A549 (cell line): ENCODE data around the gene FUCA2. TPM values are rescaled to one million over a fixed set of nuclear protein-coding genes. Genes with fewer than 3 reads are reported as not detected.

Experiments used
- ATAC-seq, 2 experiments: fragments of 200-7000 bp in 1 of 2; fragments of >200 bp in 1 of 2; cut with Nextera tagmentation in 1 of 2; cut with Tn5 transposase in 1 of 2; 3 replicates each; pipeline versions ENCODE4 v1.8.0 to v1.9.1; 2018 to 2020; ENCODE audit warnings: mild to moderate bottlenecking in 1 of 2, moderate library complexity in 1 of 2
- CTCF ChIA-PET: fragments of 300-600 bp; sonication (Branson Sonifier 250); formaldehyde crosslinking; extraction: SDS; loops from one replicate; lab custom pipeline; 2021; ENCODE audit warnings: antibody characterized with exemption, inconsistent platforms; lab: Yijun Ruan, JAX
- POLR2A ChIA-PET: fragments of 350-600 bp; formaldehyde crosslinking; extraction: SDS; loops from one replicate; lab custom pipeline; 2021; ENCODE audit warnings: antibody characterized with exemption, inconsistent platforms; lab: Yijun Ruan, JAX
- DNase-seq, 2 experiments: peaks; one replicate each; pipeline versions ENCODE4 v3.0.0 to v3.0.0-alpha.2; 2011 to 2016; ENCODE audit warnings: low read depth in 1 of 2, low spot score in 1 of 2
- FAIRE-seq: peaks from 2 replicates; lab custom pipeline; 2011; peaks lifted over from hg19 to GRCh38; lab: Jason Lieb, UNC
- H3K27ac ChIP-seq, 2 experiments: fragments of >200 bp; sonication (Bioruptor Twin); formaldehyde crosslinking; 3 replicates each; pipeline ENCODE4 v1.5.1; 2016 to 2017
- H3K4me1 ChIP-seq: fragments of >200 bp; sonication (Bioruptor Twin); formaldehyde crosslinking; 3 replicates; pipeline ENCODE4 v1.6.1; 2016
- H3K4me2 ChIP-seq: fragments of >200 bp; sonication (Bioruptor Twin); formaldehyde crosslinking; 3 replicates; pipeline ENCODE4 v1.6.1; 2016
- H3K4me3 ChIP-seq: fragments of >200 bp; sonication (Bioruptor Twin); formaldehyde crosslinking; 3 replicates; pipeline ENCODE4 v1.5.1; 2016
- H3K9me3 ChIP-seq: fragments of >200 bp; sonication (Bioruptor Twin); formaldehyde crosslinking; 3 replicates; pipeline ENCODE4 v1.6.1; 2016
- CEBPB ChIP-seq, 2 experiments: fragments of >200 bp in 1 of 2; sonication (Bioruptor Twin) in 1 of 2; formaldehyde crosslinking in 1 of 2; IDR thresholded peaks; 2 replicates each; pipeline ENCODE4 v1.6.1; 2012 to 2016
- CHD4 ChIP-seq: fragments of 200-600 bp; sonication (generic); IDR thresholded peaks from 2 replicates; pipeline ENCODE4 v1.6.1; 2016; ENCODE audit warnings: antibody characterized with exemption, mild to moderate bottlenecking, borderline replicate concordance
- EHMT2 ChIP-seq: fragments of 200-600 bp; sonication (generic); IDR thresholded peaks from 2 replicates; pipeline ENCODE4 v1.6.1; 2016; ENCODE audit warnings: antibody characterized with exemption, low read depth, mild to moderate bottlenecking, moderate library complexity
- FOSB ChIP-seq: fragments of 250-450 bp; sonication (Bioruptor Pico); IDR thresholded peaks from 2 replicates; pipeline ENCODE4 v1.5.0; 2020; ENCODE audit warnings: mild to moderate bottlenecking, moderate library complexity
- HOXA7 ChIP-seq: fragments of 250-450 bp; sonication (Bioruptor Pico); IDR thresholded peaks from 2 replicates; pipeline ENCODE4 v1.5.0; 2020; ENCODE audit warnings: mild to moderate bottlenecking, moderate library complexity
- HOXB5 ChIP-seq: fragments of 250-450 bp; sonication (Bioruptor Pico); IDR thresholded peaks from 2 replicates; pipeline ENCODE4 v1.5.0; 2020; ENCODE audit warnings: mild to moderate bottlenecking, moderate library complexity
- JUN ChIP-seq, 2 experiments: fragments of >200 bp; sonication (Bioruptor Twin); formaldehyde crosslinking; IDR thresholded peaks; 2 replicates in 1 of 2; 3 replicates in 1 of 2; pipeline ENCODE4 v1.6.1; 2016 to 2017
- KDM1A ChIP-seq: fragments of 200-600 bp; sonication (generic); IDR thresholded peaks from 2 replicates; pipeline ENCODE4 v1.6.1; 2016; ENCODE audit warnings: low read depth, mild to moderate bottlenecking
- MAFK ChIP-seq: fragments of 450-650 bp; IDR thresholded peaks from 2 replicates; pipeline ENCODE4 v1.6.1; 2014; ENCODE audit not compliant: partially characterized antibody
- RARB ChIP-seq: fragments of 250-450 bp; sonication (Bioruptor Pico); IDR thresholded peaks from 2 replicates; pipeline ENCODE4 v1.8.0; 2021; ENCODE audit warnings: mild to moderate bottlenecking, moderate library complexity
- RCOR1 ChIP-seq: fragments of 150-350 bp; IDR thresholded peaks from 2 replicates; pipeline ENCODE4 v1.6.1; 2014; ENCODE audit warnings: antibody characterized with exemption, low read length, low read depth
- RFX5 ChIP-seq: fragments of 450-650 bp; IDR thresholded peaks from 2 replicates; pipeline ENCODE4 v1.7.1; 2014; ENCODE audit warnings: antibody characterized with exemption, mild to moderate bottlenecking, moderate library complexity
- SMC3 ChIP-seq: fragments of >200 bp; sonication (Bioruptor Twin); formaldehyde crosslinking; IDR thresholded peaks from 3 replicates; pipeline ENCODE4 v1.6.1; 2018; ENCODE audit warnings: inconsistent platforms
- TFCP2L1 ChIP-seq: fragments of 250-450 bp; sonication (Bioruptor Pico); IDR thresholded peaks from 2 replicates; pipeline ENCODE4 v1.5.0; 2021; ENCODE audit warnings: mild to moderate bottlenecking
- TP53 ChIP-seq: fragments of 250-450 bp; sonication (Bioruptor Pico); IDR thresholded peaks from 2 replicates; pipeline ENCODE4 v1.5.0; 2021; ENCODE audit warnings: mild to moderate bottlenecking, moderate library complexity
- ZC3H11A ChIP-seq: fragments of 450-650 bp; IDR thresholded peaks from 2 replicates; pipeline ENCODE4 v1.6.1; 2014; ENCODE audit warnings: antibody characterized with exemption, mild to moderate bottlenecking
- ZNF302 ChIP-seq: fragments of 250-450 bp; sonication (Bioruptor Pico); IDR thresholded peaks from 2 replicates; pipeline ENCODE4 v1.9.0; 2021; ENCODE audit warnings: inconsistent platforms, mild to moderate bottlenecking, moderate library complexity
- WGBS: methylation state at CpG from one replicate; pipeline ENCODE4 v1.1.6; 2017; ENCODE audit errors: missing lambda C conversion rate; 5-methylcytosine and 5-hydroxymethylcytosine counted together
- polyA plus RNA-seq, 4 experiments: library from polyadenylated mRNA; depleted of rRNA in 3 of 4; stranded (reverse); fragments of >200 nt; fragmentation: RNase III in 1 of 4; extraction: RNeasy Plus Mini Kit Qiagen cat#74134 plus additional on column Dnase treatment in 1 of 4; gene quantifications; 2 replicates in 3 of 4; 3 replicates in 1 of 4; pipeline ENCODE4 v1.2.3, GENCODE V29; 2011 to 2017
- TF ChIP-seq, protein P1 (sequence below): fragments of 200-600 bp; sonication (generic); IDR thresholded peaks from 2 replicates; pipeline ENCODE4 v1.6.1; 2016; ENCODE audit warnings: antibody characterized with exemption, mild to moderate bottlenecking, moderate library complexity
- TF ChIP-seq, protein P2 (sequence below): IDR thresholded peaks from 2 replicates; pipeline ENCODE4 v1.6.1; 2012
- TF ChIP-seq, protein P3 (sequence below): fragments of 250-450 bp; sonication (Bioruptor Pico); IDR thresholded peaks from 2 replicates; pipeline ENCODE4 v1.5.0; 2021; ENCODE audit warnings: mild to moderate bottlenecking, moderate library complexity, borderline replicate concordance
- TF ChIP-seq, protein P4 (sequence below): fragments of >200 bp; sonication (Bioruptor Twin); formaldehyde crosslinking; IDR thresholded peaks from 3 replicates; pipeline ENCODE4 v1.6.1; 2016
- TF ChIP-seq, protein P5 (sequence below): fragments of 250-450 bp; sonication (Bioruptor Pico); IDR thresholded peaks from 2 replicates; pipeline ENCODE4 v1.5.0; 2020; ENCODE audit warnings: low read depth, mild to moderate bottlenecking, moderate library complexity

Gene FUCA2
- polyA plus RNA-seq, 2 of the 4 experiments (the other 2 are of a cell fraction): 46.9 to 55.5 TPM

DNA sequence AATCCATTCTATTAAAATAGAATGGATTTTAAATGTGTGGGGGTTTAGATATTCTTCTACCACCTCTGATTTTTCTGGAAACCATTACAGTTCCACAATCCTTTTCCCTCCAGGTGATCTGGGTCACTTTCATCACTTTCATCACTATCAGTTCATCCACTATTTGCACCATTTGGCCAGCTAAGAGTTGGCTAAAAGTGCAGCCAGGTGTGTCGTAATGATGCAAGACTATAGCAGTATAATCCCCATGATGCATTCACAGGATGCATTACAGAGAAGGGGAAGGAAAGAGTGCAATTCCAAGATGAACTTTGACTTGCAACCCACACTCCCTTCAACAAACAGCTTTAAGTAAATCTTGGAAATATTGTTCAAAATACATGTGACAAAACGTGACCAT lies 4.9 kb downstream of the FUCA2 start (continued):
- TF ChIP-seq, protein P1, sequence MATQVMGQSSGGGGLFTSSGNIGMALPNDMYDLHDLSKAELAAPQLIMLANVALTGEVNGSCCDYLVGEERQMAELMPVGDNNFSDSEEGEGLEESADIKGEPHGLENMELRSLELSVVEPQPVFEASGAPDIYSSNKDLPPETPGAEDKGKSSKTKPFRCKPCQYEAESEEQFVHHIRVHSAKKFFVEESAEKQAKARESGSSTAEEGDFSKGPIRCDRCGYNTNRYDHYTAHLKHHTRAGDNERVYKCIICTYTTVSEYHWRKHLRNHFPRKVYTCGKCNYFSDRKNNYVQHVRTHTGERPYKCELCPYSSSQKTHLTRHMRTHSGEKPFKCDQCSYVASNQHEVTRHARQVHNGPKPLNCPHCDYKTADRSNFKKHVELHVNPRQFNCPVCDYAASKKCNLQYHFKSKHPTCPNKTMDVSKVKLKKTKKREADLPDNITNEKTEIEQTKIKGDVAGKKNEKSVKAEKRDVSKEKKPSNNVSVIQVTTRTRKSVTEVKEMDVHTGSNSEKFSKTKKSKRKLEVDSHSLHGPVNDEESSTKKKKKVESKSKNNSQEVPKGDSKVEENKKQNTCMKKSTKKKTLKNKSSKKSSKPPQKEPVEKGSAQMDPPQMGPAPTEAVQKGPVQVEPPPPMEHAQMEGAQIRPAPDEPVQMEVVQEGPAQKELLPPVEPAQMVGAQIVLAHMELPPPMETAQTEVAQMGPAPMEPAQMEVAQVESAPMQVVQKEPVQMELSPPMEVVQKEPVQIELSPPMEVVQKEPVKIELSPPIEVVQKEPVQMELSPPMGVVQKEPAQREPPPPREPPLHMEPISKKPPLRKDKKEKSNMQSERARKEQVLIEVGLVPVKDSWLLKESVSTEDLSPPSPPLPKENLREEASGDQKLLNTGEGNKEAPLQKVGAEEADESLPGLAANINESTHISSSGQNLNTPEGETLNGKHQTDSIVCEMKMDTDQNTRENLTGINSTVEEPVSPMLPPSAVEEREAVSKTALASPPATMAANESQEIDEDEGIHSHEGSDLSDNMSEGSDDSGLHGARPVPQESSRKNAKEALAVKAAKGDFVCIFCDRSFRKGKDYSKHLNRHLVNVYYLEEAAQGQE: no peak
- no peak for TF ChIP-seq RARB (CRISPR knock-in tag)
- TF ChIP-seq HOXB5 (CRISPR knock-in tag): no peak
- no peak for TF ChIP-seq RFX5
- TF ChIP-seq, protein P2, sequence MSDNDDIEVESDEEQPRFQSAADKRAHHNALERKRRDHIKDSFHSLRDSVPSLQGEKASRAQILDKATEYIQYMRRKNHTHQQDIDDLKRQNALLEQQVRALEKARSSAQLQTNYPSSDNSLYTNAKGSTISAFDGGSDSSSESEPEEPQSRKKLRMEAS: no peak

DNA sequence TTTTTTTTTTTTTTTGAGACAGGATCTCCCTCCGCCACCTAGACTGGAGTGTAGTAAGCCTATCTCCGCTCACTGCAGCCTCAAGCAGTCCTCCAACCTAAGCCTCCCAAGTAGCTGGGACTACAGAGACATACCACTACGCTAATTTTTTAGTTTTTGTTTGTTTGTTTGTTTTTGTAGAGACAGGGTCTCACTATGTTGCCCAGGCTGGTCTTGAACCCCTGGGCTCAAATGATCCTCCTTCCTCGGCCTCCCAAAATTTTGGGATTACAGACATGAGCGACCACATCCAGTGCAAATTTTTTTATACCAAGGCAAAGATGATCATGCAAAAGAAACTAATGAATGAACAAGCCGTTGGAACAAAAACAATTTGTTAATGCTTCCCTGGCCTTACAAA lies 5.3 kb downstream of the FUCA2 start:
- DNase-seq: no peak
- Histone ChIP-seq H3K27ac (no peak overlapping the region), H3K4me1 (peaks cover 10% of the 10 kb centered on the region; the same call in 2 of the 3 replicates), H3K9me3 (no peaks in the 10 kb centered on the region), H3K4me2 (no peak overlapping the region), H3K4me3 (no peak overlapping the region)
- POLR2A ChIA-PET: no interaction called here
- TF ChIP-seq KDM1A (no peak), TFCP2L1 (CRISPR knock-in tag) (no peak), CEBPB (IDR thresholded peaks at IDR 0.05) (no peak), MAFK (no peak), JUN (IDR thresholded peaks at IDR 0.05) (no peak), TP53 (CRISPR knock-in tag) (no peak), HOXB5 (CRISPR knock-in tag) (no peak), HOXA7 (no peak), FOSB (no peak), EHMT2 (no peak), SMC3 (no peak), RCOR1 (no peak), CHD4 (no peak), ZNF302 (CRISPR knock-in tag) (no peak), ZC3H11A (no peak)
- TF ChIP-seq, protein P3, sequence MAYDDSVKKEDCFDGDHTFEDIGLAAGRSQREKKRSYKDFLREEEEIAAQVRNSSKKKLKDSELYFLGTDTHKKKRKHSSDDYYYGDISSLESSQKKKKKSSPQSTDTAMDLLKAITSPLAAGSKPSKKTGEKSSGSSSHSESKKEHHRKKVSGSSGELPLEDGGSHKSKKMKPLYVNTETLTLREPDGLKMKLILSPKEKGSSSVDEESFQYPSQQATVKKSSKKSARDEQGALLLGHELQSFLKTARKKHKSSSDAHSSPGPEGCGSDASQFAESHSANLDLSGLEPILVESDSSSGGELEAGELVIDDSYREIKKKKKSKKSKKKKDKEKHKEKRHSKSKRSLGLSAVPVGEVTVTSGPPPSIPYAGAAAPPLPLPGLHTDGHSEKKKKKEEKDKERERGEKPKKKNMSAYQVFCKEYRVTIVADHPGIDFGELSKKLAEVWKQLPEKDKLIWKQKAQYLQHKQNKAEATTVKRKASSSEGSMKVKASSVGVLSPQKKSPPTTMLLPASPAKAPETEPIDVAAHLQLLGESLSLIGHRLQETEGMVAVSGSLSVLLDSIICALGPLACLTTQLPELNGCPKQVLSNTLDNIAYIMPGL (CRISPR knock-in tag): no peak
- TF ChIP-seq, protein P2: no peak
- TF ChIP-seq, protein P4, sequence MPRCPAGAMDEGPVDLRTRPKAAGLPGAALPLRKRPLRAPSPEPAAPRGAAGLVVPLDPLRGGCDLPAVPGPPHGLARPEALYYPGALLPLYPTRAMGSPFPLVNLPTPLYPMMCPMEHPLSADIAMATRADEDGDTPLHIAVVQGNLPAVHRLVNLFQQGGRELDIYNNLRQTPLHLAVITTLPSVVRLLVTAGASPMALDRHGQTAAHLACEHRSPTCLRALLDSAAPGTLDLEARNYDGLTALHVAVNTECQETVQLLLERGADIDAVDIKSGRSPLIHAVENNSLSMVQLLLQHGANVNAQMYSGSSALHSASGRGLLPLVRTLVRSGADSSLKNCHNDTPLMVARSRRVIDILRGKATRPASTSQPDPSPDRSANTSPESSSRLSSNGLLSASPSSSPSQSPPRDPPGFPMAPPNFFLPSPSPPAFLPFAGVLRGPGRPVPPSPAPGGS: no peak
- TF ChIP-seq, protein P1: no peak
- TF ChIP-seq, protein P5, sequence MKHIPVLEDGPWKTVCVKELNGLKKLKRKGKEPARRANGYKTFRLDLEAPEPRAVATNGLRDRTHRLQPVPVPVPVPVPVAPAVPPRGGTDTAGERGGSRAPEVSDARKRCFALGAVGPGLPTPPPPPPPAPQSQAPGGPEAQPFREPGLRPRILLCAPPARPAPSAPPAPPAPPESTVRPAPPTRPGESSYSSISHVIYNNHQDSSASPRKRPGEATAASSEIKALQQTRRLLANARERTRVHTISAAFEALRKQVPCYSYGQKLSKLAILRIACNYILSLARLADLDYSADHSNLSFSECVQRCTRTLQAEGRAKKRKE (CRISPR knock-in tag): no peak
- no peak for FAIRE-seq
- WGBS: 96% methylated on average over 6 of the region's 6 CpGs
- ATAC-seq: no peak
- CTCF ChIA-PET: no interaction called here
